Prostate gland (tissue), 2 donors: ENCODE data around the gene MTOR. TPM values are rescaled to one million over a fixed set of nuclear protein-coding genes. Genes with fewer than 3 reads are reported as not detected.

Source experiments
- DNase-seq: peaks from one replicate; pipeline ENCODE4 v3.0.0-alpha.2; 2019; ENCODE audit warnings: low spot score
- H3K27ac ChIP-seq, 2 donors: fragments of 200-600 bp; sonication (generic); 2 replicates each; pipeline ENCODE4 v1.5.1; 2017 to 2019
- H3K27me3 ChIP-seq: fragments of 200-600 bp; sonication (generic); replicated peaks from 2 replicates; pipeline ENCODE4 v1.5.1; 2019; ENCODE audit not compliant: insufficient read depth
- H3K36me3 ChIP-seq, 2 donors: fragments of 200-600 bp; sonication (generic); 1 replicate in 1 of 2; 2 replicates in 1 of 2; pipeline versions ENCODE4 v1.5.1 to v1.8.1; 2017 to 2019
- H3K4me1 ChIP-seq: fragments of 200-600 bp; sonication (generic); replicated peaks from 2 replicates; pipeline ENCODE4 v1.5.1; 2019
- H3K4me3 ChIP-seq, 2 donors: fragments of 200-600 bp; sonication (generic); 2 replicates each; pipeline ENCODE4 v1.5.1; 2017 to 2019
- H3K9me3 ChIP-seq: fragments of 200-600 bp; sonication (generic); 2 replicates; pipeline ENCODE4 v1.5.1; 2017
- CTCF ChIP-seq, 4 experiments: fragments of 200-600 bp in 2 of 4; fragments of 450-650 bp in 2 of 4; sonication (generic) in 2 of 4; IDR thresholded peaks; 1 replicate in 3 of 4; 2 replicates in 1 of 4; pipeline ENCODE4 v1.5.1; 2016 to 2019; ENCODE audit warnings: antibody characterized with exemption in 4 of 4, mild to moderate bottlenecking in 2 of 4, moderate library complexity in 2 of 4
- POLR2A ChIP-seq: fragments of 450-650 bp; IDR thresholded peaks from one replicate; pipeline ENCODE4 v1.6.1; 2016; ENCODE audit warnings: antibody characterized with exemption, mild to moderate bottlenecking
- POLR2AphosphoS5 ChIP-seq: sonication (generic); formaldehyde crosslinking; IDR thresholded peaks from one replicate; pipeline ENCODE4 v1.6.1; 2017; ENCODE audit warnings: antibody characterized with exemption
- WGBS: methylation state at CpG from one replicate; pipeline ENCODE4 v1.1.5; 2018; 5-methylcytosine and 5-hydroxymethylcytosine counted together
- intact Hi-C: fragments of 100-400 bp; cut with DNase I; formaldehyde crosslinking; loops from one replicate; pipeline ENCODE4 v1.14.2; 2022
- total RNA-seq, 2 donors: library from RNA; depleted of rRNA; stranded (reverse); fragments of >200 nt; gene quantifications; one replicate each; pipeline ENCODE4 v1.1.0, GENCODE V29; 2016

The MTOR gene
- total RNA-seq, 2 donors from 2014 or later: 34.7 to 56.1 TPM

GRCh38 chr1:11131816-11132215, 130.5 kb downstream of the MTOR start:
- Histone ChIP-seq H3K4me1 (peaks cover 7% of the 10 kb centered on the region), H3K4me3 (no peak overlapping the region), H3K36me3 (peaks cover 0 to 22% of the 10 kb centered on the region in 2 donors), H3K27me3 (no peaks in the 10 kb centered on the region), H3K27ac (peak overlapping the region in 1 of 2 donors; percentile 25), H3K9me3 (no peaks in the 10 kb centered on the region)
- TF ChIP-seq CTCF (IDR thresholded peaks at IDR 0.05): no peak
- no peak for DNase-seq
- intact Hi-C loops: no loop called here
- 64% methylated on average over 3 of the region's 3 CpGs for WGBS

GRCh38 chr1:11130406-11130805, 131.9 kb downstream of the MTOR start:
- Histone ChIP-seq H3K27me3 (no peaks in the 10 kb centered on the region), H3K4me3 (no peak overlapping the region), H3K9me3 (no peaks in the 10 kb centered on the region), H3K4me1 (peaks cover 7% of the 10 kb centered on the region), H3K36me3 (peaks cover 0 to 22% of the 10 kb centered on the region in 2 donors), H3K27ac (no peak overlapping the region)
- no peak for TF ChIP-seq CTCF (IDR thresholded peaks at IDR 0.05)
- TF ChIP-seq POLR2AphosphoS5: no peak
- TF ChIP-seq POLR2A: no peak
- DNase-seq: no peak
- intact Hi-C loops: no loop called here
- WGBS: 95% methylated on average over 17 of the region's 17 CpGs

GRCh38 chr1:11129649-11130390, 132.5 kb downstream of the MTOR start:
- intact Hi-C loops: no loop called here
- H3K4me3 ChIP-seq: no peak overlapping the region
- no peaks in the 10 kb centered on the region for H3K27me3 ChIP-seq
- 93% methylated on average over 15 of the region's 15 CpGs for WGBS
- no peak for DNase-seq
- H3K27ac ChIP-seq: no peak overlapping the region
- peaks cover 2% of the 10 kb centered on the region for H3K4me1 ChIP-seq
- H3K36me3 ChIP-seq: peaks cover 0 to 22% of the 10 kb centered on the region in 2 donors
- TF ChIP-seq POLR2AphosphoS5 (no peak), CTCF (IDR thresholded peaks at IDR 0.05) (no peak), POLR2A (no peak)
- H3K9me3 ChIP-seq: no peaks in the 10 kb centered on the region

- intact Hi-C loops: no loop called here
- no peak for DNase-seq
- Histone ChIP-seq H3K9me3 (no peaks in the 10 kb centered on the region), H3K4me1 (no peaks in the 10 kb centered on the region), H3K27me3 (no peaks in the 10 kb centered on the region), H3K36me3 (peaks cover 0 to 35% of the 10 kb centered on the region in 2 donors), H3K4me3 (no peak overlapping the region), H3K27ac (no peak overlapping the region)
- no peak for TF ChIP-seq CTCF (IDR thresholded peaks at IDR 0.05)
- TF ChIP-seq POLR2AphosphoS5: no peak
- no peak for TF ChIP-seq POLR2A
- 86% methylated on average over 5 of the region's 5 CpGs for WGBS
Measured at GRCh38 chr1:11126569-11126968, 135.8 kb downstream of the MTOR start.

GRCh38 chr1:11125931-11126330, 136.4 kb downstream of the MTOR start:
- no peak for DNase-seq
- intact Hi-C loops: no loop called here
- no peaks in the 10 kb centered on the region for H3K4me1 ChIP-seq
- WGBS: 94% methylated on average over 5 of the region's 5 CpGs
- H3K27me3 ChIP-seq: no peaks in the 10 kb centered on the region
- no peak overlapping the region for H3K27ac ChIP-seq
- H3K9me3 ChIP-seq: no peaks in the 10 kb centered on the region
- H3K4me3 ChIP-seq: no peak overlapping the region
- TF ChIP-seq POLR2A: no peak
- TF ChIP-seq CTCF (IDR thresholded peaks at IDR 0.05): no peak
- no peak for TF ChIP-seq POLR2AphosphoS5
- H3K36me3 ChIP-seq: peaks cover 2 to 35% of the 10 kb centered on the region in 2 donors
